GM12872 (cell line): ENCODE results near the gene SAXO1.

ENCODE experiments used
- TF ChIP-seq, protein P1 (sequence below): IDR thresholded peaks from 3 replicates; pipeline ENCODE4 v1.5.1; 2011; ENCODE audit warnings: low read depth, mild to moderate bottlenecking, low read length, moderate library complexity; ENCODE audit not compliant: insufficient read depth

SAXO1 gene

DNA sequence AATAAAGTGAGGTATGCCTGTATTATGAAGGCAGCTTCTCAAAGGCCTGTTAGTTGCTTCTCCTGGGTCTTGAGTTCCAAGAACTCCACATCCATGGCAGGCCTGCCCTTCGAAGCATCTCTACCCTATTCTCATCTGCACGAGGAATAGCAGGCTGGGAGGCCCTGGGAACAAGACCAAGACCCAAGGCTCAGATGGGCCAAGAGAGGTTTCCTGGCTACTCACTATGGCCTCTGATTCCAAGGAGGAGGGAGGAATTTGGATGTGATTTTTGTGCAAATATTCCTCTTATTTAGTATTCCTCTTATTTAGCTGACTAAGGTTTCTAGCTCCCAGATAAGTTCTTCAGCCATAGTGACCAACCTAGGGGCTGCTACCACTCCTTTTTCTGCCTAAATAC lies 151.3 kb downstream of the SAXO1 start:
- TF ChIP-seq, protein P1, sequence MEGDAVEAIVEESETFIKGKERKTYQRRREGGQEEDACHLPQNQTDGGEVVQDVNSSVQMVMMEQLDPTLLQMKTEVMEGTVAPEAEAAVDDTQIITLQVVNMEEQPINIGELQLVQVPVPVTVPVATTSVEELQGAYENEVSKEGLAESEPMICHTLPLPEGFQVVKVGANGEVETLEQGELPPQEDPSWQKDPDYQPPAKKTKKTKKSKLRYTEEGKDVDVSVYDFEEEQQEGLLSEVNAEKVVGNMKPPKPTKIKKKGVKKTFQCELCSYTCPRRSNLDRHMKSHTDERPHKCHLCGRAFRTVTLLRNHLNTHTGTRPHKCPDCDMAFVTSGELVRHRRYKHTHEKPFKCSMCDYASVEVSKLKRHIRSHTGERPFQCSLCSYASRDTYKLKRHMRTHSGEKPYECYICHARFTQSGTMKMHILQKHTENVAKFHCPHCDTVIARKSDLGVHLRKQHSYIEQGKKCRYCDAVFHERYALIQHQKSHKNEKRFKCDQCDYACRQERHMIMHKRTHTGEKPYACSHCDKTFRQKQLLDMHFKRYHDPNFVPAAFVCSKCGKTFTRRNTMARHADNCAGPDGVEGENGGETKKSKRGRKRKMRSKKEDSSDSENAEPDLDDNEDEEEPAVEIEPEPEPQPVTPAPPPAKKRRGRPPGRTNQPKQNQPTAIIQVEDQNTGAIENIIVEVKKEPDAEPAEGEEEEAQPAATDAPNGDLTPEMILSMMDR = no peak

- TF ChIP-seq, protein P1 = no peak
Measured at GRCh38 chr9:18877984-18878383, 155.0 kb downstream of the SAXO1 start.
